GM23338 (cell line): ENCODE results near the gene NGFR. TPM values are rescaled to one million over a fixed set of nuclear protein-coding genes. Genes with fewer than 3 reads are reported as not detected.

ENCODE experiments used
- ATAC-seq: fragments of 200-7000 bp; cut with Tn5 transposase; 3 replicates; pipeline ENCODE4 v1.9.1; 2020
- DNase-seq: peaks from one replicate; pipeline ENCODE4 v3.0.0-alpha.2; 2015; ENCODE audit warnings: low spot score
- H2AFZ ChIP-seq: fragments of 200-600 bp; sonication (generic); 2 replicates; pipeline ENCODE4 v1.8.0; 2016; ENCODE audit warnings: antibody characterized with exemption, mild to moderate bottlenecking, moderate library complexity
- H3F3A ChIP-seq: fragments of 200-600 bp; sonication (generic); replicated peaks from 2 replicates; pipeline ENCODE4 v1.8.0; 2017; ENCODE audit warnings: antibody characterized with exemption, mixed run types, low read depth
- H3K27ac ChIP-seq: fragments of 200-600 bp; sonication (generic); 2 replicates; pipeline ENCODE4 v1.6.1; 2016; ENCODE audit warnings: low read depth
- H3K27me3 ChIP-seq: fragments of 200-600 bp; sonication (generic); 2 replicates; pipeline ENCODE4 v1.8.0; 2016; ENCODE audit warnings: mild to moderate bottlenecking, mixed run types, moderate library complexity; ENCODE audit not compliant: insufficient read depth
- H3K36me3 ChIP-seq: fragments of 200-600 bp; sonication (generic); 2 replicates; pipeline ENCODE4 v1.8.0; 2016; ENCODE audit warnings: mild to moderate bottlenecking; ENCODE audit not compliant: insufficient read depth
- H3K4me1 ChIP-seq: fragments of 200-600 bp; sonication (generic); 2 replicates; pipeline ENCODE4 v1.8.0; 2016; ENCODE audit warnings: mild to moderate bottlenecking, moderate library complexity; ENCODE audit not compliant: insufficient read depth
- H3K4me2 ChIP-seq: fragments of 200-600 bp; sonication (generic); 2 replicates; pipeline ENCODE4 v1.7.1; 2017; ENCODE audit warnings: mixed run types
- H3K4me3 ChIP-seq: fragments of 200-600 bp; sonication (generic); 2 replicates; pipeline ENCODE4 v1.6.1; 2016; ENCODE audit warnings: mixed run types
- H3K79me2 ChIP-seq: fragments of 200-600 bp; sonication (generic); replicated peaks from 2 replicates; pipeline ENCODE4 v1.8.0; 2017; ENCODE audit warnings: mild to moderate bottlenecking; ENCODE audit not compliant: insufficient read depth
- H3K9me2 ChIP-seq: fragments of 200-600 bp; sonication (generic); 2 replicates; pipeline ENCODE4 v1.8.0; 2017; ENCODE audit not compliant: insufficient read depth
- H4K20me1 ChIP-seq: fragments of 200-600 bp; sonication (generic); replicated peaks from 2 replicates; pipeline ENCODE4 v1.8.0; 2017; ENCODE audit warnings: mild to moderate bottlenecking; ENCODE audit not compliant: insufficient read depth
- H3K27ac Mint-ChIP-seq: 2 replicates; pipeline ENCODE4 v1.8.0; 2020; ENCODE audit warnings: inconsistent platforms, mild to moderate bottlenecking, moderate library complexity, mixed read lengths
- H3K27me3 Mint-ChIP-seq: 3 replicates; pipeline ENCODE4 v1.8.0; 2022; ENCODE audit warnings: low read depth, mild to moderate bottlenecking, moderate library complexity, mixed read lengths, inconsistent platforms; ENCODE audit not compliant: insufficient read depth, poor library complexity
- H3K36me3 Mint-ChIP-seq: 3 replicates; pipeline ENCODE4 v1.8.0; 2021; ENCODE audit warnings: low read depth, mild to moderate bottlenecking, inconsistent platforms, moderate library complexity, mixed read lengths
- H3K4me1 Mint-ChIP-seq: 3 replicates; pipeline ENCODE4 v1.8.0; 2020; ENCODE audit warnings: mild to moderate bottlenecking, inconsistent platforms, mixed read lengths
- H3K4me3 Mint-ChIP-seq: 3 replicates; pipeline ENCODE4 v1.8.0; 2021; ENCODE audit warnings: moderate library complexity, mild to moderate bottlenecking, inconsistent platforms, mixed read lengths
- H3K9me3 Mint-ChIP-seq: 3 replicates; pipeline ENCODE4 v1.8.0; 2020; ENCODE audit warnings: moderate library complexity, mild to moderate bottlenecking, inconsistent platforms, mixed read lengths
- CTCF ChIP-seq, 2 experiments: fragments of 200-600 bp in 1 of 2; sonication (generic) in 1 of 2; conservative IDR thresholded peaks; 2 replicates each; pipeline versions ENCODE4 v1.5.1 to v1.6.1; 2016 to 2017; ENCODE audit warnings: antibody characterized with exemption in 2 of 2, low read depth in 2 of 2, mild to moderate bottlenecking in 2 of 2, moderate library complexity in 1 of 2
- ETS1 ChIP-seq: IDR thresholded peaks from 2 replicates; pipeline ENCODE4 v1.6.1; 2016; ENCODE audit warnings: antibody characterized with exemption
- EZH2 ChIP-seq: fragments of 200-600 bp; sonication (generic); IDR thresholded peaks from one replicate; pipeline ENCODE4 v1.8.0; 2017; ENCODE audit warnings: antibody characterized with exemption, mild to moderate bottlenecking, low read depth; ENCODE audit not compliant: unreplicated experiment
- EZH2phosphoT487 ChIP-seq: fragments of 200-600 bp; sonication (generic); IDR thresholded peaks from one replicate; pipeline ENCODE4 v1.8.1; 2018; ENCODE audit warnings: antibody characterized with exemption; ENCODE audit not compliant: unreplicated experiment
- JUNB ChIP-seq: IDR thresholded peaks from one replicate; pipeline ENCODE4 v1.6.1; 2016; ENCODE audit warnings: antibody characterized with exemption; ENCODE audit not compliant: unreplicated experiment
- REST ChIP-seq: IDR thresholded peaks from one replicate; pipeline ENCODE4 v1.6.1; 2018; ENCODE audit warnings: antibody characterized with exemption; ENCODE audit not compliant: unreplicated experiment
- ZNF462 ChIP-seq: fragments of 250-450 bp; sonication (Bioruptor Pico); IDR thresholded peaks from 2 replicates; pipeline ENCODE4 v1.5.0; 2020; ENCODE audit warnings: mild to moderate bottlenecking, moderate library complexity
- polyA plus RNA-seq: library from polyadenylated mRNA; unstranded; fragments of >200 nt; fragmentation: Nextera tagmentation; extraction: Ambion mirVana; gene quantifications from 2 replicates; pipeline ENCODE4 v1.2.1, GENCODE V29; 2016
- total RNA-seq: library from RNA; depleted of rRNA; stranded (reverse); fragments of >200 nt; shearing (Covaris generic); gene quantifications from 2 replicates; pipeline ENCODE4 v1.2.3, GENCODE V29; 2014

Gene NGFR
- total and polyA plus RNA-seq, 2 experiments from 2014 or later, result 2.8 to 6.9 TPM

GRCh38 chr17:49488612-49489011 lies 6.5 kb upstream of the NGFR start:
- no peaks in the 10 kb centered on the region for H3K9me3 Mint-ChIP-seq
- H3K4me1 Mint-ChIP-seq, result peaks cover 40% of the 10 kb centered on the region
- H3K27ac Mint-ChIP-seq, result no peak overlapping the region
- Histone ChIP-seq H3K4me3 (no peak overlapping the region), H3F3A (no peaks in the 10 kb centered on the region), H4K20me1 (no peaks in the 10 kb centered on the region), H3K4me1 (peaks cover 37% of the 10 kb centered on the region), H2AFZ (no peak overlapping the region), H3K79me2 (no peaks in the 10 kb centered on the region), H3K9me2 (no peaks in the 10 kb centered on the region), H3K4me2 (no peak overlapping the region), H3K27ac (no peak overlapping the region), H3K27me3 (peaks cover 22% of the 10 kb centered on the region), H3K36me3 (no peaks in the 10 kb centered on the region)
- TF ChIP-seq ETS1 (no peak), EZH2phosphoT487 (no peak), REST (no peak), EZH2 (no peak)
- DNase-seq (no peak), ATAC-seq (no peak)
- no peak overlapping the region for H3K4me3 Mint-ChIP-seq
- peaks cover 9% of the 10 kb centered on the region for H3K27me3 Mint-ChIP-seq
- H3K36me3 Mint-ChIP-seq, result no peaks in the 10 kb centered on the region

- no peak overlapping the region for H3K4me3 ChIP-seq
- H3K4me2 ChIP-seq, result no peak overlapping the region
- Mint-ChIP-seq H3K4me3 (no peak overlapping the region), H3K27ac (no peak overlapping the region), H3K4me1 (peaks cover 34% of the 10 kb centered on the region), H3K36me3 (no peaks in the 10 kb centered on the region), H3K27me3 (peaks cover 10% of the 10 kb centered on the region), H3K9me3 (no peaks in the 10 kb centered on the region)
- ATAC-seq (no peak), DNase-seq (no peak)
- no peak overlapping the region for H3K27ac ChIP-seq
- no peaks in the 10 kb centered on the region for H3K79me2 ChIP-seq
- peaks cover 34% of the 10 kb centered on the region for H3K4me1 ChIP-seq
- no peaks in the 10 kb centered on the region for H3K36me3 ChIP-seq
- TF ChIP-seq JUNB (no peak), CTCF (conservative IDR thresholded peaks at IDR 0.05; ENCODE audit: low read depth in 2 of 2) (no peak), ZNF462 (no peak)
- H2AFZ ChIP-seq, result no peak overlapping the region
- H4K20me1 ChIP-seq, result no peaks in the 10 kb centered on the region
- H3K27me3 ChIP-seq, result peaks cover 23% of the 10 kb centered on the region
- no peaks in the 10 kb centered on the region for H3F3A ChIP-seq
- H3K9me2 ChIP-seq, result no peaks in the 10 kb centered on the region
These were observed 5.7 kb upstream of the NGFR start for GRCh38 chr17:49489348-49489747.
